ENCODE data around the gene RALGAPB. TPM values are rescaled to one million over a fixed set of nuclear protein-coding genes. Genes with fewer than 3 reads are reported as not detected.

RALGAPB gene
- total and polyA plus RNA-seq, 2 of the 13 experiments (the other 11 are each of a cell fraction or from before 2014, with no cell fraction given), result 17.6 to 30.6 TPM

GRCh38 chr20:38585404-38586180 lies 112.9 kb downstream of the RALGAPB start (continued):
- TF ChIP-seq RERE (CRISPR knock-in tag; IDR thresholded peaks at IDR 0.05; ENCODE audit: low read depth) (no peak), STAG1 (CRISPR knock-in tag; IDR thresholded peaks at IDR 0.05) (0 out of 2 replicates have a peak, but pooled peaks have one; percentile 6), ZNF264 (CRISPR knock-in tag; IDR thresholded peaks at IDR 0.05) (peak; percentile 89; the same call in 1 of the 2 replicates), PRDM10 (CRISPR knock-in tag; IDR thresholded peaks at IDR 0.05; ENCODE audit: low read depth) (no peak; the same call in 1 of the 2 replicates), THAP8 (CRISPR knock-in tag; IDR thresholded peaks at IDR 0.05; ENCODE audit: borderline replicate concordance) (no peak), PLSCR1 (CRISPR knock-in tag; IDR thresholded peaks at IDR 0.05; ENCODE audit: borderline replicate concordance) (no peak), NR2F2 (IDR thresholded peaks at IDR 0.05; ENCODE audit: borderline replicate concordance, low read depth) (peak; percentile 69; the same call in 1 of the 2 replicates), MEIS1 (CRISPR knock-in tag; IDR thresholded peaks at IDR 0.05; ENCODE audit: borderline replicate concordance) (peak; percentile 98), ETS1 (CRISPR knock-in tag; IDR thresholded peaks at IDR 0.05) (no peak), ZBTB10 (CRISPR knock-in tag; IDR thresholded peaks at IDR 0.05; ENCODE audit: borderline replicate concordance) (no peak), ZNF773 (CRISPR knock-in tag; IDR thresholded peaks at IDR 0.05; ENCODE audit: borderline replicate concordance) (no peak)
